ENCODE data around the gene CCHCR1. TPM values are rescaled to one million over a fixed set of nuclear protein-coding genes. Genes with fewer than 3 reads are reported as not detected.

The CCHCR1 gene
- total and polyA plus RNA-seq, 2 of the 8 experiments (the other 6 are each of a cell fraction or from before 2014, with no cell fraction given) = 20.9 to 38.0 TPM

DNA sequence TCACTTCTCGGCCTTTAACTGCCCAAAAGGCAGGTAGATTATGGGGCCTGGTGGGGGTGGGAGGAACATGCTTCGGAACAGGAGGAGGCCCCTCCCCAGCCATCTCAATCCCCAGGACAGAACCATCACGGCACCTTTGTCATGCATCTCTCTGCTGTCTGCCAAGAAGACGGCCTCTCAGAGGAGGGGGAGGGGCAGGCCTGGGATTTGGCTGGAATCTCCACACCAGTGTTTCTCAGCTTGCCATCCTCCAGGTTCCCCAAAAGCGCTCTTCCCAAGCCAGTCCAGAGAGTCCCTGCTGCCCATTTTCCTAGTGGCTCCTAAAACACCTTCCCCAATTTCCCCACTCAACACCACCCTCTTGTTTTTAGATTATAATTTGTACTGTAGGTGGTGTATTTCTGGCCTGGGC is 15.4 kb upstream of the CCHCR1 start (continued):
- TF ChIP-seq TAF7 (optimal IDR thresholded peaks at IDR 0.05; ENCODE audit: borderline replicate concordance, low read depth, low read length) (peak; percentile 15), SP1 (IDR thresholded peaks at IDR 0.05; ENCODE audit: low read depth, low read length) (peak; percentile 92), BRCA1 (IDR thresholded peaks at IDR 0.05; ENCODE audit: low read depth, low read length) (no peak), KDM1A (IDR thresholded peaks at IDR 0.05; ENCODE audit: borderline replicate concordance, low read length) (peak; percentile 9; the same call in 1 of the 2 replicates), NANOG (IDR thresholded peaks at IDR 0.05; ENCODE audit: insufficient read depth, low read depth, low read length, poor library complexity, severe bottlenecking) (peak; percentile 97), JUN (IDR thresholded peaks at IDR 0.05; ENCODE audit: low read depth, low read length) (no peak), TCF12 (IDR thresholded peaks at IDR 0.05; ENCODE audit: low read depth, low read length) (0 out of 2 replicates have a peak, but pooled peaks have one; percentile 73), RNF2 (IDR thresholded peaks at IDR 0.05; ENCODE audit: borderline replicate concordance, low read depth, low read length, missing control alignments, poor library complexity, severe bottlenecking) (no peak), TBP (IDR thresholded peaks at IDR 0.05; ENCODE audit: low read depth, low read length) (peak; percentile 75; the same call in 1 of the 2 replicates), MAFK (IDR thresholded peaks at IDR 0.05; ENCODE audit: low read depth, low read length) (no peak), FOSL1 (IDR thresholded peaks at IDR 0.05; ENCODE audit: insufficient read depth, low read depth, low read length) (no peak), KDM5A (IDR thresholded peaks at IDR 0.05; ENCODE audit: low read length) (no peak), CHD2 (IDR thresholded peaks at IDR 0.05; ENCODE audit: low read length) (no peak; the same call in 1 of the 2 replicates), HDAC2 (IDR thresholded peaks at IDR 0.05; ENCODE audit: borderline replicate concordance in 1 of 2, low read depth in 2 of 2, low read length in 2 of 2) (peak in 1 of 2 experiments; percentile 39; a peak in 1 of 4 replicates), EZH2 (IDR thresholded peaks at IDR 0.05; ENCODE audit: low read depth, low read length, severe bottlenecking) (no peak), TEAD4 (IDR thresholded peaks at IDR 0.05; ENCODE audit: low read depth, low read length) (peak; percentile 72), BCL11A (IDR thresholded peaks at IDR 0.05; ENCODE audit: low read depth in 2 of 2, low read length in 2 of 2) (no peak), TAF1 (IDR thresholded peaks at IDR 0.05; ENCODE audit: low read depth, low read length) (peak; percentile 70), GTF2F1 (IDR thresholded peaks at IDR 0.05; ENCODE audit: borderline replicate concordance, low read depth, low read length) (no peak)
